ENCODE results near the gene FAM222A.

FAM222A gene

DNA sequence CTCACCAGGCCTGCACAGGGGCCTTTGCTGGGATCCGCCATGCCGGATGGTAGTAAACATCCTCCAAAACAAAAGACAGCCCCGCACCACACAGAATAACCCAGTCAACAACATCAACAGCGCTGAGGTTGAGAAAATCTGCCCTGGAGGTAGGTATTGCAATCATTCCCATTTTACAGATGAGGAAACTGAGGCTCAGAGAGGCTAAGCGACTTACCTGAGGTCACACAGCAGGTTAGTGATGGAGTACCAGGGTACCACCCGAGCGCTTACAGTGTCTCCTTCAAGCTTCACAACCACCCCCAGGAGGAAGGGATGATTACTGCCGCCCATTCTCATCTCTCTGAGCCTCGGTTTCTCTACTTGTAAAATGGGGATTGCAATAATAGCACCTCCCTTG, 104.6 kb downstream of the FAM222A start:
- no peak for DNase-seq (ENCODE audit: low read depth in 3 of 3, low spot score in 1 of 3)

DNA sequence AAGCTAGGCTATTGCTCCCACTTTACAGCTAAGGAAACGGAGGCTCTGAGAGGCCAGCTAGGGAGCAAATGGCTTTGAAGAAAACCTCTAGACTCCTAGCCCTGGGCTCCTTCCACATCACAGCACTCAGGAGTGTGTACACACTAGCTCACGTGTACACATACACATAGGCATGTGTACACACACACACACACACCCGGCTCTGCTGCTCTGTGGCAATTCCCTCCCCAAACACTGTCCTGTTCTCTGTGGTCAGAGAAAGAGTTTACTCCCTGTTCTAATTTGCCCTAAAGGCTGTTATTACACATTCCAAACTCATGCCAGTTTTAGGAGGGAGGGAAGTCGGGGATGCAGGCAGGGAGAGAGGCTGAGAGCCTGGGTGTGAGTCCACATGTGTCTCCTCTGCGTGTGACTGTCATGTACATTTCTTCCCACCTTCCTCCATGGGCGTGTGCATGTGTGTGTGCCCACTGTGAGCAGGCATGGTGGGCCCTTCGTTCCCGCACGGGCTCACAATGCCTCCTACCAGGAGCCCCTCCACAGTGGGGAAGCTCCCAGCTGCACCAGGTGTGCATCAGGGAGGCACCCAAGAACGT, 105.4 kb downstream of the FAM222A start:
- DNase-seq (ENCODE audit: low read depth in 3 of 3, low spot score in 1 of 3) = no peak

Data from stimulated activated CD4-positive, alpha-beta T cell treated with anti-CD3 and anti-CD28 coated beads, TNF-alpha, amount 100 ng/mL, for 1 hour (primary cell).